HG03135 (cell line): ENCODE data around the gene ANGPTL8.

ENCODE experiments used
- ATAC-seq: cut with Tn5 transposase; IDR thresholded peaks from one replicate; pipeline ENCODE4 v1.9.1; 2021; ENCODE audit warnings: mild to moderate bottlenecking, moderate library complexity; ENCODE audit not compliant: unreplicated experiment

Gene ANGPTL8

GRCh38 chr19:11286312-11286974 is 47.0 kb downstream of the ANGPTL8 start:
- no peak for ATAC-seq

GRCh38 chr19:11288349-11288748 is 48.9 kb downstream of the ANGPTL8 start:
- ATAC-seq, result no peak

DNA sequence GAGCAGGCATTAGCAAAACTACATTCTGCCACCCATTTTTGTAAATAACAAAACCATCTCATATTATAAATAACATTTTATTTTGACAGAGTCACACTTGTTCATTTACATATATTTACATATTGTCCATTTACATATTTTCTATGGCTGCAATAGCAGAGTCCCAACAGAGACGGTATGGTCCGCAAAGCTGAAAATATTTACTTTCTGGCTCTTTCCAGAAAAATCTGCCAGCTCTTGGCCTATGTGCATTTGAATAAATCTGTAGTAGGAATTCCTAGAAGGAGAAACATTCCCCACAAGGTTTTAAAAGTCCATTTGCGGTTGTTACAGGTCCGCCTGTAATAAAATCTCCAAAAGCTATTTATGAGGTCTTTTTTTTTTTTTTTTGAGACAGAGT is 50.8 kb downstream of the ANGPTL8 start:
- ATAC-seq, result no peak

DNA sequence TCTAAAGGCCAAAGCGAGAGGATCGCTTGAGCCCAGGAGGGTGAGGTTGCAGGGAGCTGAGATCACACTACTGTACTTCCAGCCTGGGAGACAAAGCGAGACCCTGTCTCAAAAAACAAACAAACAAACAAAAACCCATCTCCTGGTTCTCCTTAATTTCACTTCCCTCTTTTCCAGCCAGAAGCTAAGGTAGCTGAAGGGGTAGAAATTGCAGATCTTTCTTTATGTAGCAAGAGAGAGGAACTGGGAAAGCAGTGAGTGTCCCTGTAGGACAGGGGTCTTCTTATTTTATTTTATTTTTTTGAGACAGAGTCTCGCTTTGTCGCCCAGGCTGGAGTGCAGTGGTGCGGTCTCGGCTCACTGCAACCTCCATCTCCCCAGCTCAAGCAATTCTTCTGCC is 52.0 kb downstream of the ANGPTL8 start:
- no peak for ATAC-seq
